Superior temporal gyrus (tissue), 1 donor: ENCODE measurements around the gene GPR156.
"Not testable (repeated sequence)": the region's sequence is repeated elsewhere in the genome, so short reads cannot be mapped to it uniquely, and the experiment has no call there.

Source experiments
- DNase-seq: peaks from one replicate; pipeline ENCODE4 v3.0.0-alpha.2; 2016; ENCODE audit errors: extremely low spot score

The GPR156 gene

DNA sequence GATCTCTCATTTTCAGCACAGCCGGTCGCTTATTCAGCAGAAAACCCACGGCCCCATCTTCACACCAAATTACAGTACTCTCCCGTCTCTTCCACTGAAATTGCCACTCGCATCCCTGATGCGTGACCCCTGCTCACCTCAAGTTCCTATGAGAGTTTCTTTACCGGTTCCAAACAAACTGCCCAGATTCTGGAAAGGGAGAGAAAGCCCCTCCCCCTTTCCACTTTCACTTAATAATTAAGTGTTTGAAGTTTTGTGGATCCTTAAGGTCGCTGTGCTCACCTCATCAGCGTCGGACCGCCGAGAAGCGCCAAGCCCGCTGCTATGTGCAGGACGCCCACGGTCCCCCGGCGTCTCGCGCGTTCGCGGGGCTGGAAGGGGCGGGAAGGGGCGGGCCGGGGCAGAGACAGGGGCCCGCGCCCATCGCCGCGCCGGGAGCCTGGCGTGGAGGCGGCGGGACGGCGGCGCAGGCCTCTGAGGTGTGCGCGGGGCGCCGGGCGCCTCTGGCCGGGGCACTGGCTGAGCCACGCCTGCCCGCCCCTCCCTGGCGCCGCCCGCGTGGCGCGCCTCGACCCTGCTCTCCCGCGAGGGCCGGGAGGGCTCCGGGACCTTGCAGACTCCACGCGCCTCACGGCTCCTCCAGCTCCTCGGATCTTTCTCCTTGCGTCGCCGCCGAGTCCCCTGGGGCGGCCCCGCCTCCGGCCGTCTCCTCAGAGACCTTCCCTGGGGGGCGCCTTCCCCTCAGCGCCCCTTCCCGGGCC, at the start of gene GPR156:
Gene GPR156 (minus strand): TSS at position 476 of the 761 bp plus-strand sequence. CDS start 41,124 bp downstream, outside the sequence.
- DNase-seq, result no peak

DNA sequence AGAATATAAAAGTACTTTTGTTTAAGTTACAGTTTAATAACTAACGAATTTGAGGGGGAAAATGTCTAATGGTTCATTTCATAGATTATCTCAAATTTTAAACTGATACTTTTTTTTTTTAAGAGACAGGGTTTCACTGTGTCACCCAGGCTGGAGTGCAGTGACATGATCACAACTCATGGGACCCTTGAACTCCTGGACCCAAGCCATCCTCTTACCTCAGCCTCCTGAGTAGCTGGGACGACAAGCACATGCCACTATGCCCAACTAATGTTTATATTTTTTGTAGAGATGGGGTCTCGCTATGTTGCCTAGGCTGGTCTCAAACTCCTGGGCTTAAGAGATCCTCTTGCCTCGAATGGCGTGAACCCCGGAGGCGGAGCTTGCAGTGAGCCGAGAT, 47.6 kb upstream of the GPR156 start:
- no peak for DNase-seq

DNA sequence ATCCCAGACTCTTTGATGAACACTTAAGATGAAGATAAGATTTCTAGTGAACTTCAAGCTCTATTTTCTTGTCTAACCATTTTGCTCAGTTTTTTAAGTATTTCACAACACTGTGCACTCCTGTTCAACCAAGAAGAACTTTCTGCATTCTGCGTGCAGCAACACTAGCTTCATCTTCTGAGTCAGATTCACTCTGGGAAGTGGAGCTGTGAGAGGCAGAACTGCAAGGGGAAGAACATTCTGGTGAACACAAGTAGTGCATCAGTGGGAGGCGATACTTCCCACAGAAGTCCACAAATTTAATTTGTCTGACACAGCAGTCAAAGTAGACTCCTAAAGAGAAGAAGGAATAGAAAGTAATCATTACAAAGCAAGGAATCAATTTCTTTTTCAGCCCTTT, 46.1 kb upstream of the GPR156 start:
- peak; percentile 43 for DNase-seq

DNA sequence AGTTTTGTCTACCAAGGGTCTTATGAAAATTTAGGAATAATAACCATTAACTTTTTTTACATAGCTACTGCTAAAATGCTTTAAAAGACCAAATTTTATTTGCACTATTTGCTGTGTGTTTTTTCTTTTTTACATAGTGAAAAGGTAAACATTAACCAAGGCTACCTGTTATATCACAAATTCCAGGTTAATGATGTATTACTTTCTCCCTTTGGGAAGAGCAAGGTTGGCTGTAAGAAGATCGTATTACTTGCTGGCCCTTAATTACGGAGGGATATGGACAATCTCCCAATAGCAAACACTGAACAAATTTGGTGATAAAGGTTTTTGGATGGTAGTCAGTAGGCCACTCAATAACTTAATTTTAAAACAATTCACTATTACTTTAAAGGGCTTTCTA, 41.8 kb upstream of the GPR156 start:
- DNase-seq, result no peak

DNA sequence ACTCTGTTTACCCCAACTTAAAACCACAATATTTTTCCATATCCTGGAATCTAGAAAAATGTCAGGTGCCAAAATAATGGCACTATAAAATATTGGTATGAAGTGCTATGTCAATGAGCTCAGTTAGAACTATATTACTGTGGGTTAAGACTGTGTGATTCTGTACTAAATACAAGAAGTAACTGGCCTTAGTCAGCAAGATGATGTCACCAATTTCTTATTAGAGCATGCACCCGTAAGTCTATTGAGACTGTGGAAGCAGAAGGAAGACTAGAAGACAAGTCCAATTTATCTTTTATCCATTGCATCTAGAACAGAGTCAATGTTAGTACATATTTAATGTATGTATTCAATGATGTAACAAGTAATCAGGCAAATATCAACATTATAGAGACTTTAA, 39.2 kb upstream of the GPR156 start:
- DNase-seq, result no peak

DNA sequence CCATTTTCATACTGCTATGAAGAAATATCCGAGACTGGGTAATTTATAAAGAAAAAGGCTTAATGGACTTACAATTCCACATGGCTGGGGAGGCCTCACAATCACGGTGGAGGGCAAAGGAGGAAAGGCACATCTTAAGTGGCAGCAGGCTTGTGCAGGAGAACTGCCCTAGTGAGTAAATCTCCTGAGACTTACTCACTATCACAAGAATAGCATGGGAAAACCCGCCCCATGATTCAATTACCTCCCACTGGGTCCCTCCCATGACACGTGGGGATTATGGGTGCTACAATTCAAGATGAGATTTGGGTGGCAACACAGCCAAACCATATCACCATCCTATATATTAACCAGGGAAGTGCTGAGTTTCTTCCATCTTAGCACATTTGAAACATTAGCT, 38.7 kb upstream of the GPR156 start:
- DNase-seq, result not testable (repeated sequence)

DNA sequence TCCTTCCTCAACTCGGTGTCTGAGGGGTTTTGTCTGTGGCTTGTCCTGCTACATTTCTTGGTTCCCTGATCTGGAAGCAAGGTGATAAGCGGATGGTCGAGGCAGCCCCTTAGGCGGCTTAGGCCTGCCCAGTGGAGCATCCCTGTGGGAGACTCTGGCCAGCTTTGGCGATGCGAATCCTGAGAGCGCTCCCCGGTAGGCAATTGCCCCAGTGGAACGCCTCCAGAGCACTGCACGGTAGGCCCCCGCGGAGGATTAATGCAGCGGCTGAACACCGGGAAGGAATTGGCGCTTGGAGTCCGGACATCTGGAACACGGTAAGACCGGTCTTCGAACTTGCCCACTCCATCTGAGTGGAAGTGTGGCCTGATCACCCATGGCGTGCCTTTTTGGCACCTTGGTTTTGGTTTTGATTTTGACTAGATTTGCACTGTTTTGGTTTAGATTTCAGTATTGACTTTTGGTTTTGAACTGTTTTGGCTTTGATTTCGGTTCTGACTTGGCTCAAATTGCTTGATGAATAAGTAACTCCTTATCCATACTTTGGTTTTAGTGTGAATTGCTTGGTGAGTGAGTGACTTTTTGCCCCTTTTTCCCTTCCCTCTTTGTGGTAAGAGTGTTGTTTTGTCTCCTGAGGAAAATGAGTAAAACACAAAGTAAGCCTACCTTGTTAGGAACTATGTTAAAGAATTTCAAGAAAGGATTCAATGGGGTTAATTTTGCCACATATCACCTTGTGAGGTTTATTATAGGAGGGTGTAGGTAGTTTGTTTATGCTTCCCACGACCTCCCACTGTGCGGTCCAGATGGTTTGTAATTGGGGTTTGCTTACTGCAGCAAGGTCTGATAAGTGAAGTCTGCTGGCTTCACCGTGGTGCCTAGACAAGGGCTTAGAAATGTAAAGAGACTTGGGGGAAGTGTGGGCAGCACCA, 27.1 kb upstream of the GPR156 start:
- no peak for DNase-seq

DNA sequence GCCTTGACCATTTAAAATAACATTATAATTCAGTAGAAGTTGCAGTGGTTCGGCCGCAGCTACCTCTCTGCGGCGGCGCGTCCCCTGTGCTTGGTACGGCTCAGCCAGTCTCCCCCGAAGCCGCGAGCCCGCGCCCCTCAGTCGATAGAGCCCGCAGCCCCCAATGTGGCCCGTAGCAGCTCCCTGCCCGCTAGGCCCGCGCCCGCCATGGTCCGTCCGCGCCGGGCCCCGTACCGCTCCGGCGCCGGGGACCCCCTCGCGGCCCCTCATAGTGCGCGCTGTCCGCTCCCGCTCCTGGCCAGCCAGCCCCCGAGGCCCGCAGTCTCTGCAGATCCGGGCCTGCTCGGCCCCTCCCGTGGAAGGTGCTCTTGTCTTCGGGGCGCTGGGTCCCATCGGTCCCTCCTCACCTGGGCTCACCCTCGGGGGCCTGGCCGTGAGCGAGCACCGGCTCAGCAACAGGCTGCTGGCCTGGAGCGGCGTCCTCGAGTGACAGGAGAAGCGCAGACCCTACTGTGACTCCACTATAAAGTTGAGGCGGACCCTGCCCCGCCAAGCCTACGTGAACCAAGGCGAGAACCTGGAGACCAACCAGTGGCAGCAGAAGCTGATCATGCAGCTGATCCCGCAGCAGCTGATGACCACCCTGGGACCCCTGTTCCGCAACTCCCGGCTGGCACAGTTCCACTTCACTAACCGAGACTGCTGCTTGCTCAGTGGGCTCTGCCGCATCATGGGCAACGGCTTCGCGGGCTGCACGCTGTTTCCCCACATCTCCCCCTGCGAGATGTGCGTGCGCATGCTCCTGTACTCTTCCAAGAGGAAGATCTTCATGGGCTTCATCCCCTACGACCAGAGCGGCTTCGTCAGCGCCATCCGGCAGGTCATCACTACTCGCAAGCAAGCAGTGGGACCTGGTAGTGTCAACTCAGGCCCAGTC, 21.8 kb upstream of the GPR156 start:
- DNase-seq, result no peak

DNA sequence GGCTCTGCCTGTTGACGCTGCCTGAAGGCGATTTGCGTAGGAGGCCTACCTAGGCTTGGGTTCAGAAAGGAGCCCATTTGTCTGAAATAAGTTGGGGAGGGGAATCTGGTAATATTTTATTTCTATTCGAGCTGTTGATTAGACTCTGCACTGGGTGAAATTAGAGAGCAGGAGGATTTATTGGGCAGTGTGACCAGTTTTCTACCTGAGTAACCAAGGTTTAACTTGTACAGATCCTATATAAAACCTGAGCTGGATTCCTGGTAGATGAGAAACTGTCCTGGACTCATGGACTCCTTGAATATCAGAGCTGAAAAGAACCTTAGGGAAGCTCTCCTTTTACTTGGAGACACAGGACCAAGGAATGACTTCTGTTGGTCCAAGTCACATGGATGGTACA, 19.6 kb upstream of the GPR156 start:
- no peak for DNase-seq

DNA sequence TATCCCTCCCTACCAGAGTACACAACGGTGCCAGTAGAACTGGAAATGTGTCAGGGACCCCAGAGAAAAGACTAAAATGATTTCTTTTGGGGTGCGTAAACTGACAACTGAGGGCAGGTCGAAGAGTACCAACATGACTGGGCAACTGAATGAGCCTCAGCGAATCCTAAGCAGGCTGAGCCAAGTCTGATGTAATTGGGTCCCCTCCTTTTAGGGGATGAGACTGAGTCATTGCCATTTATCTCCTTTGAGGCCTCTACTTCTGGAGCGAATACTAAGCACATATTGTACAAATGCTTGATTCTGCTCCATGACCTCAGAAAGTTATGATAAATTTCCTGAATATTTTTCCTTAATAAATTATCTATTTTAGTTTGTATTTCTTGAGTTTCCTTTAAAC, 17.3 kb upstream of the GPR156 start:
- DNase-seq, result no peak

DNA sequence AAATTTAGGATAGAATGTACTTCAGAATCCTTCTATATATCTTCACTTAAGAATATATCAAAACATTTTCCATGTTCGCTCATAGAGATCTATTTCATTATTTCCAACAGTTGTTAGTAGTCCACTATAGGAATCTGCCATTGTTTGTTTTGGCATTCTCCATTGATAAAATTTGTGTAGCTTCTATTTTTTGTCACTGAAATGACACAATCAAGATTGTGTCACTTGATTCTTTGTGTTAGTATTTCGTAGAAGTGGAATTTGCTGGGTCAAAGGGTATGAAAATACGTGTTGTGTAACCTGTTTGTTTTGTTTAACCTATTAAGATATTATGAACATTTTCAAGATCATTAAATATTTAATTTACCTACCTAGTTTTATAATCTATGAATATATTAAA, 15.9 kb upstream of the GPR156 start:
- DNase-seq, result no peak

DNA sequence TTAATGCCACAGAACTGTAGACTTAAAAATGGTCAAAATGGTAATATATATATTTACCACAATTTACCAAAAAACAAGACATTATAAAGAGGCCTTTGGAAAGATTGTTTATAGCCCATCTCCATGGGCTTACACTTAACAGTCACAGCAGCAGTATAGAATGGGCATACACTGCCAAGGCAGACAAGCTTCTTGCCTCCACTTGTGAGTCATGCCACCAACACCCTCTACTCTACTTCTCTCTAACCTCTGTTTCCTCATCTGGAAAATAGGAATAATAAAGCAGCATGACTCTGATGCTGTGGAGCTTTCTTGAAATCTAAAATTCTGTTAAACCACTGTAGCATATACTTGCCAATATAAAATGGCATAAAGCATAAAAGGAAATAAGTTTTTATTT, 14.4 kb upstream of the GPR156 start:
- DNase-seq, result no peak

DNA sequence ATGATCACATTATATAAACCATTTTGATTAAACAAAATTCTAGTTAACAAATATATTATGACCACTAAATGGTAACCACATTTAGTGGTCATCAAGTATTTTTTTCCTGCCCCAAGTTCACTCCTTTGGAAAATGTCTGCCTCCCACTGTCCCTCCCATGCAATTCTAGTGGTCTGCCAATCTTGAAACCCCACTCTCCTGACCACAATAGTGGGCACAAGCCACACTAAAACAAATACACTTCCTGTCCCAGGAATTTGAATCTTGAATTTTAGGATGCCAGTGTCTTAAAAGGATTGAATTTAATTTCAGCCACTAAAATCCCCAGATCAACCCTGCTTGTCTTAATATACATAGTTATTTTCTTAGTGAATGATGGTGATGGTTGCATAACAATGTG, 14.0 kb upstream of the GPR156 start:
- no peak for DNase-seq

DNA sequence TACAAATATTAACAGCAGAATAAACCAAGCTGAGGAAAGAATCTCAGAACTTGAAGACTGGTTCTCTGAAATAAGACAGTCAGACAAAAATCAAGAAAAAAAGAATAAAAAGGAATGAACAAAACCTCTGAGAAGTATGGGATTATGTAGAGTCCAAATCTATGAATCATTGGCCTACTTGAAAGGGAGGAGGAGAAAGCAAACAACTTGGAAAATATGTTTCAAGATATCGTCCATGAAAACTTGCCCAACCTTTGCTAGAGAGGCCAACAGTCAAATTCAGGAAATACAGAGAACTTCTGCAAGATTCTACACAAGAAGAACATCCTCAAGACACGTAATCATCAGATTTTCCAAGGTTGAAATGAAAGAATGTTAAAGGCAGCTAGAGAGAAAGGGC, 6.5 kb upstream of the GPR156 start:
- not testable (repeated sequence) for DNase-seq

DNA sequence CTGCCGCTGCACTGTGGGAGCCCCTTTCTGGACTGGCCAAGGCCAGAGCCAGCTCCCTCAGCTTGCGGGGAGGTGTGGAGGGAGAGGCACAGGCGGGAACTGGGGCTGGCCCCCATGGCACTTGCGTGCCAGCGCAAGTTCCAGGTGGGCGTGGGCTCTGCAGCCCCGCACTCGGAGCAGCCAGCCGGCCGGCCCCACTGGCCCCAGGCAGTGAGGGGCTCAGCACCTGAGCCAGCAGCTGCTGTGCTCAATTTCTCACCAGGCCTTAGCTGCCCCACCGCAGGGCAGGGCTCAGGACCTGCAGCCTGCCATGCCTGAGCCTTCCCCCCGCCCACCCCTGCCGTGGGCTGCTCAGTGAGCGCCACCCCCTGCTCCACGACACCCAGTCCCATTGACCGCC, 4.6 kb upstream of the GPR156 start:
- no peak for DNase-seq

DNA sequence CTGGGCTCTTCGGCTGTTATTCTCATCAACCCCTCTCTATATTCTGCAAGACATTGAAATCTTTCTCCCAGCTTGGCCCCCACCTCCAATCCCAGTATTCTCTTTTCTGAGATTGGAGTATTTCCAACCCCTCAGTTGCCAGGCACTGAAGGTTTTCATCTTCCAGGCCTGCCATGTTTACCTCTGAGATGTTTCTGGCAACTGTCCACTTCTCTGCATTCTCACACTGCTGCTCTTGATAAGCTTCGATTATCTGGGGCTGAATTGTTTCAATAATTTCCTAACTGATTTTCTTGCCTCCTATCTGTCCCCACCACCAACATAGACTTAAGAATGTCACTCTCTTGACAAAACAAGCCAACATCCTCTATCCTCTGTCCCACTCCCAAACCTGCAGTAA, 1.4 kb upstream of the GPR156 start:
- no peak for DNase-seq

DNA sequence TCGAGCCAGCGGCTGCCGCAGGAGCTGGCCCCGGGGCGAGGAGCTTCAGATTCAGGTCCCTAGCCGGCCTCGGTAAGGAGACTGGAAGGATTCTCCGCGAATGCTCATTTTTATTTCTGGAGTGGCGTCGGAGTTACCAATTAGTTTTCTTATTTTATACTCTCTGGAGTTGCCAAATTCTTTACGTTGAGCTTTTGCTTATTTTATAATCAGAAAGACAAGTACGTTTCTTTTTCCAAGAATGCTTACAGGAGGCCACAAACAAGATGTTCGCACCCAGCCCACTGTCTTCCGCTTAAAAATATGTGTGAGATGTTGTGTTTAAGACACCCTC, 453 bp upstream of the GPR156 start:
- DNase-seq, result no peak

DNA sequence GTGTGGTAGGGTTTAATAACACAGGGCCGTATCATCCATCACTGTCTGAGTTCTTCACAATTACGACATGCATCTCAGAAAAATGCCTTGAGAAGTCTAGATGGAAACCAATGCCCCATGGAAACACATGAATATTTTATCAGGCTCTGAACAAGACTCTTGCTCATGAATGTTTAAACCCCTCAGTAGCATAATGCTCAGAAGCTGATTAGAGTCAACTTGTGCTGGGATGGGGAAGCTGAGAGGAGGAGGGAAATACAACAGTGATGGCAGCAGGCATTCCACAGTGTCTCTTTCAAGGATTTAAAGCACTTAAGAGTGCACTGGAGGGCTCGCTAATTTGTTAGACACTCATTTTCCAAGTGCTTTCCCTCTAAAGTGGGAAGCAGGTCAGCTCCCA, 3.8 kb downstream of the GPR156 start:
- no peak for DNase-seq

DNA sequence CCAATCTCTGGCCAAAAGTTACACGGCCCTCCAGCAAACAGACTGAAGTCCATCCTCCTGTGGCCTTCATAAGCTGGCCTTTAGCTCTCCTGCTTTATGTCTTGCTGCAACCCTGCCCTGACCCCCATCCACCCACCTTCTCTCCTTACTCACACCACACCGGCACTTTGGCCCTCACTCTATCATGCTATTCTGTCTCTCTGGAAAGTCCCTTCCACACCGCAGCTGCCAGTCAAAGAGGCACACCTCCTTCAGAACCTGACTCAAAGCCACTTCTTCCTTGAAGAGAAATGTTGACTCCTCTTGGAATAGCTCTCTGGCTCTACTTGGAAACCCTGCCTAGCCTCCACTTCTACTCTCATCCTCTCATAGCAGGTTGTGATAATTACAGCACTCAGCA, 4.5 kb downstream of the GPR156 start:
- DNase-seq, result no peak

DNA sequence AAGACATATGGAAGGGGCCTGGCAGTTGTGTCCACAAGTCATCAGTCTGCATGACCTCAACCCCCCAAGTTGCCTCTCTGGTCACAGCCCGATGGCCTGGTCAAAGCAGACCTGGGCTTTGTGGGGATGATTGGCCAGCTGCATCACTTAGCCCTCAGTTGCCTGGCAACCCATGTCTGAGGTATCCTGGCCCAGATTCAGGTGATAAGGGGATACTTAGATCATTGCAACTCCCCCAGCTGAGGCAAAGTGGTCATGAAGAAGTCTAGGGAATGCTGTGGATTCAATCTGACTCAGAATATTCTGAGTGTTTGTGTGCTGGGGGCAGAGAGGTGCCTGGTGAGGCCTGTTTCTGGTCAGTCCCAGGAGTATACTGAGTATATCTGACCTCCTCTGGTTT, 5.0 kb downstream of the GPR156 start:
- no peak for DNase-seq

DNA sequence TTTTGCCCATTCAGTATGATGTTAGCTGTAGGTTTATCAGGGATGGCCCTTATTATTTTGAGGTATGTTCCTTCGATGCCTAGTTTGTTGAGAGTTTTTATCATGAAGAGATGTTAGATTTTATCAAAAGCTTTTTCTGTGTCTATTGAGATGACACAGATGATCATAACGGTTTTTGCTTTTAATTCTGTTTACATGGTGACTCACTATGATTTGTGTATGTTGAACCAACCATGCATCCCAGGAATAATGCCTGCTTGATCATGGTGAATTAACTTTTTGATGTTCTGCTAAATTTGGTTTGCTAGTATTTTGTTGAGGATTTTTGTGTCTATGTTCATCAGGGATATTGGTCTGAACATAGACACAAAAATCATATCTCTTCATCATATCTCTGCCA, 8.3 kb downstream of the GPR156 start:
- no peak for DNase-seq

DNA sequence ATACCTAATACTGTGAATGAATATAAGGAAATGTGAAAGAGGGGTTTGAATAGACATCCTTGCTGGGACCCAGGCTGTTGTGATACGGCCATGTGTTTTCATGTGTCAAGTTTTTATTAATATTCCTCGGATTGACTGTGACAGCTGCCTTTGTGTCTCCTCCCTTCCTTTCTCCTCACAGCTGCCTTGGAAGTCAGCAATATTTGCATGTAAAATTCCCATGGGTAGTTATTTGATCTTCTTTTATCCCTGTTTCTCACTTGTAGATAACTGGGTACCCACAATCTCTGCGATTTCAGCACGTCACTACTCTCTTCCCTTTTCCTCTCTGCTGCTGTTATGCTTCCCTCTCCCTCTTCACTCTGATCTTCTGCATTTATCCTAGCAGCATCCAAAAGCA, 9.4 kb downstream of the GPR156 start:
- DNase-seq, result no peak
